Measurements from ENCODE around the gene LPP. TPM values are rescaled to one million over a fixed set of nuclear protein-coding genes. Genes with fewer than 3 reads are reported as not detected.

Gene LPP
- total RNA-seq, 1 experiment from 2014 or later: 0.04 TPM

DNA sequence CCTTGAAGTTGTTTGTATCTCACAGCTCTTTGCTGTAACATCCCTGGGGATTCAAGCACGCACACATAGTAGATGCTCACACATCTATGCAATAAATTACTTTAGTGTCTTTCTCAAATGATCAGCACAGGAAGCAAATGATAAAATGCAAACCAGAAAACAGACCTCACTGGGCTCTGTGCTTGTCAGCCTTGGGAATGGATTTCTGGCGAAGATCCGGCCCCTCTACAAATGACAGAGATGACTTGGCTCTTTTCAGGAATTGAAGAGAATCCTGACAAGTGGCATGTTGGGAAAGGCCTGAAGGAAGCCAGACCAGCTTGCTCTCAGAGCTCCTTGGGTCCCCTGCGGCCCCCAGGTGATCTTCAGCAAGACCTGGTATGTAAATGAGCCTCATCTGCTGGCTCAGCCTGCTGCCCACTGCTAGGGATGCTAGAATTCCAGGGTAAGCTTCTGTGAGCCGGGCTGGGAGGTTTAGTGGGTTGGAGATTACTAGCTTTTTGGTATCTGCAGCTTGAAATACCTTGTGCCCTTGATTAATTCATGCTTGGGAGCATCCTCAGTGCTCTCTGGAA is 54.1 kb downstream of the LPP start:
- H3K4me3 ChIP-seq: no peak overlapping the region
- no peak for DNase-seq
- H3K36me3 ChIP-seq: no peaks in the 10 kb centered on the region

GRCh38 chr3:188208516-188208981 is 54.6 kb downstream of the LPP start:
- no peak overlapping the region for H3K4me3 ChIP-seq
- DNase-seq: no peak
- no peaks in the 10 kb centered on the region for H3K9me3 ChIP-seq (replicated peaks)
- H3K4me1 ChIP-seq: no peaks in the 10 kb centered on the region
- H3K27me3 ChIP-seq: no peaks in the 10 kb centered on the region
- no peak overlapping the region for H3K27ac ChIP-seq
- H3K36me3 ChIP-seq: no peaks in the 10 kb centered on the region

More for the DNA sequence above, 54.1 kb downstream of the LPP start:
- H3K27ac ChIP-seq: no peak overlapping the region
- no peaks in the 10 kb centered on the region for H3K4me1 ChIP-seq
- no peaks in the 10 kb centered on the region for H3K9me3 ChIP-seq (replicated peaks)
- no peaks in the 10 kb centered on the region for H3K27me3 ChIP-seq

GRCh38 chr3:188209034-188209433 is 55.1 kb downstream of the LPP start:
- H3K4me1 ChIP-seq: no peaks in the 10 kb centered on the region
- no peak for DNase-seq
- no peaks in the 10 kb centered on the region for H3K27me3 ChIP-seq
- no peaks in the 10 kb centered on the region for H3K36me3 ChIP-seq
- H3K4me3 ChIP-seq: no peak overlapping the region
- H3K27ac ChIP-seq: no peak overlapping the region
- no peaks in the 10 kb centered on the region for H3K9me3 ChIP-seq (replicated peaks)

GRCh38 chr3:188209740-188210139 is 55.8 kb downstream of the LPP start:
- Histone ChIP-seq H3K27me3 (no peaks in the 10 kb centered on the region), H3K4me3 (no peak overlapping the region), H3K27ac (no peak overlapping the region), H3K36me3 (no peaks in the 10 kb centered on the region), H3K9me3 (replicated peaks) (no peaks in the 10 kb centered on the region), H3K4me1 (no peaks in the 10 kb centered on the region)
- DNase-seq: no peak

DNA sequence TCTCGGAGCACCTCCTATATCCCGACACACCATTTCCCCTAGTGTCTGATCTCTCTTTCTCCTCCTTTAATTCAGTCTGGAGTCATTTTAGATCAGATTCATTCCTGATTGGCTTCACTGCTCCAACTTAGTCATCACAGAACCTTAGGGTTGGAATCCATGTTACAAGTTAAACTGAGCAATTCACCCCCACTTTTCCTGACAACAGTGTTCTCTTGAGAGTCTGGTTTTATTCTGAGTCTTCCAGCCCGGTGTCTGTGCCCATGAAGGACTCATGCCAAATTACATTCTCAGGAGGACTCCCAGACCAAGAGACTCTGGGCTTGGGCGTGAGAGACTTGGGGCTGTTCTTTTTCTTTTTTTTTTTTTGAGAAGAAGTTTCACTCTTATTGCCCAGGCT is 57.5 kb downstream of the LPP start:
- no peak for DNase-seq
- no peaks in the 10 kb centered on the region for H3K4me1 ChIP-seq
- H3K27ac ChIP-seq: no peak overlapping the region

GRCh38 chr3:188212308-188212969 is 58.5 kb downstream of the LPP start:
- Histone ChIP-seq H3K27me3 (no peaks in the 10 kb centered on the region), H3K4me1 (no peaks in the 10 kb centered on the region), H3K27ac (no peak overlapping the region), H3K9me3 (replicated peaks) (no peaks in the 10 kb centered on the region), H3K36me3 (no peaks in the 10 kb centered on the region), H3K4me3 (no peak overlapping the region)
- DNase-seq: no peak

More for the DNA sequence above, 57.5 kb downstream of the LPP start:
- Histone ChIP-seq H3K36me3 (no peaks in the 10 kb centered on the region), H3K4me3 (no peak overlapping the region), H3K27me3 (no peaks in the 10 kb centered on the region), H3K9me3 (replicated peaks) (no peaks in the 10 kb centered on the region)

- H3K27me3 ChIP-seq: no peaks in the 10 kb centered on the region
- no peaks in the 10 kb centered on the region for H3K9me3 ChIP-seq (replicated peaks)
- H3K4me1 ChIP-seq: no peaks in the 10 kb centered on the region
- H3K4me3 ChIP-seq: no peak overlapping the region
- no peak overlapping the region for H3K27ac ChIP-seq
- H3K36me3 ChIP-seq: no peaks in the 10 kb centered on the region
- no peak for DNase-seq
Measured at GRCh38 chr3:188214442-188214841, 60.5 kb downstream of the LPP start.

- H3K27me3 ChIP-seq: no peaks in the 10 kb centered on the region
- no peaks in the 10 kb centered on the region for H3K36me3 ChIP-seq
- no peak for DNase-seq
- H3K9me3 ChIP-seq (replicated peaks): no peaks in the 10 kb centered on the region
- H3K4me1 ChIP-seq: no peaks in the 10 kb centered on the region
- H3K4me3 ChIP-seq: no peak overlapping the region
- no peak overlapping the region for H3K27ac ChIP-seq
Measured at GRCh38 chr3:188215129-188215528, 61.2 kb downstream of the LPP start.

DNA sequence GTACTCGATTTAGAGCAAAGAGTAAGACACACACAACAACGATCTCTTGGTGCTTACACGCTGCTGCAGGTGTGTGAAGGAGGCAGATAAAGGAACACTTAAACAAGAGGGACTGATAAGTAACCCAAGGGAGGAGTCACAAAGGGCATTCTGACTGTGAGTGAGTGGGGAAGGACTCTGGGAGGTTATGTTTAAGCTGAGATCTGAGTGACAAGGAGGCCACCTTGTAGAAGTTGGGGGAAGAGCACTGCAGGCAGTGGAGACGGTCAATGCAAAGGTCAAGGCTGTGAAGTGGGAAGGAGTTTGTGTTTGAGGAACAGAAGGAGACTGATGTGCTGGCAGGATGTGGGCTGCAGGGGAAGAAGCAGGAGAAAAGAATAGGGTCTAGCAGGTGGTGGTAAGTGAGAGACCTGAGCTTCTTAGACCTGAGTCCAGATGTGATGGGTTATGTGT is 63.1 kb downstream of the LPP start:
- no peaks in the 10 kb centered on the region for H3K36me3 ChIP-seq
- no peaks in the 10 kb centered on the region for H3K27me3 ChIP-seq
- H3K4me3 ChIP-seq: no peak overlapping the region
- H3K9me3 ChIP-seq (replicated peaks): no peaks in the 10 kb centered on the region
- DNase-seq: no peak
- H3K27ac ChIP-seq: no peak overlapping the region
- H3K4me1 ChIP-seq: no peaks in the 10 kb centered on the region

DNA sequence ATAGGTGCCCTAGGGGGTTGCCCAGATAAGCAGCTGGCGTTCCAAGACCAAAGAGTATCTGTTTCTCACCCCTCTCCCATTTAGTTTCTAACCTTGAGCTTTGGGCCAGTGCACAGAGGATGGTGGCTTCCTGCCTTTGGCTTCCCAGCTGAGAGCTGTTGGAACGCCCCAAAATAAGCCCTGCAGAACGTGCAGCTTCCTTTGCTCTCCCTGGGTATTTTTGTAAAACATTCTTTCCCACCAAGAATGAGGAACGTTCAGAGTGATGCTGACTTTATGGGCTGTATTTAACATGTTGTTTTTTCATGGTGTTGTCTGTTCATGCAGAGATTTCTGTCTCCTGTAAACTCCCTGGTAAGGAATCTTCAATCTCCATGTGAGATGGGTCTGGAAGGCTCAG is 63.8 kb downstream of the LPP start:
- no peak for DNase-seq
- H3K27ac ChIP-seq: no peak overlapping the region
- H3K4me3 ChIP-seq: no peak overlapping the region
- H3K36me3 ChIP-seq: no peaks in the 10 kb centered on the region
- no peaks in the 10 kb centered on the region for H3K4me1 ChIP-seq
- H3K9me3 ChIP-seq (replicated peaks): no peaks in the 10 kb centered on the region
- no peaks in the 10 kb centered on the region for H3K27me3 ChIP-seq

GRCh38 chr3:188218603-188219002 is 64.6 kb downstream of the LPP start:
- no peaks in the 10 kb centered on the region for H3K9me3 ChIP-seq (replicated peaks)
- no peaks in the 10 kb centered on the region for H3K4me1 ChIP-seq
- H3K4me3 ChIP-seq: no peak overlapping the region
- DNase-seq: no peak
- H3K27ac ChIP-seq: no peak overlapping the region
- no peaks in the 10 kb centered on the region for H3K27me3 ChIP-seq
- no peaks in the 10 kb centered on the region for H3K36me3 ChIP-seq

GRCh38 chr3:188219147-188219546 is 65.2 kb downstream of the LPP start:
- no peak for DNase-seq
- no peaks in the 10 kb centered on the region for H3K9me3 ChIP-seq (replicated peaks)
- H3K27ac ChIP-seq: no peak overlapping the region
- H3K4me3 ChIP-seq: no peak overlapping the region
- H3K4me1 ChIP-seq: no peaks in the 10 kb centered on the region
- H3K36me3 ChIP-seq: no peaks in the 10 kb centered on the region
- no peaks in the 10 kb centered on the region for H3K27me3 ChIP-seq

- no peak for DNase-seq
Measured at GRCh38 chr3:188220097-188220788, 66.3 kb downstream of the LPP start.

GRCh38 chr3:188220988-188221818 is 67.2 kb downstream of the LPP start:
- no peak for DNase-seq
- Histone ChIP-seq H3K4me3 (no peak overlapping the region), H3K36me3 (no peaks in the 10 kb centered on the region), H3K27me3 (no peaks in the 10 kb centered on the region), H3K9me3 (replicated peaks) (no peaks in the 10 kb centered on the region), H3K4me1 (no peaks in the 10 kb centered on the region), H3K27ac (no peak overlapping the region)

More at GRCh38 chr3:188220097-188220788, 66.3 kb downstream of the LPP start:
- Histone ChIP-seq H3K4me1 (no peaks in the 10 kb centered on the region), H3K27me3 (no peaks in the 10 kb centered on the region), H3K36me3 (no peaks in the 10 kb centered on the region), H3K4me3 (no peak overlapping the region), H3K27ac (no peak overlapping the region), H3K9me3 (replicated peaks) (no peaks in the 10 kb centered on the region)

GRCh38 chr3:188223936-188224335 is 70.0 kb downstream of the LPP start:
- Histone ChIP-seq H3K4me3 (no peak overlapping the region), H3K36me3 (no peaks in the 10 kb centered on the region), H3K9me3 (replicated peaks) (no peaks in the 10 kb centered on the region), H3K27ac (no peak overlapping the region), H3K4me1 (no peaks in the 10 kb centered on the region), H3K27me3 (no peaks in the 10 kb centered on the region)
- DNase-seq: no peak

All from SJCRH30 (cell line).